CD4-positive, CD25-positive, alpha-beta regulatory T cell (primary cell): Measurements from ENCODE around the gene MYBBP1A. TPM values are rescaled to one million over a fixed set of nuclear protein-coding genes. Genes with fewer than 3 reads are reported as not detected.
A peak's percentile ranks its signal among the peaks of the same experiment; 100 is the strongest.

Source experiments
- ATAC-seq, 2 donors: fragments of 150-1000 bp; cut with Tn5 transposase; one replicate each; pipeline ENCODE4 v1.10.0; 2021; ENCODE audit warnings: low read depth in 2 of 2, moderate number of reproducible peaks in 2 of 2, moderate library complexity in 1 of 2
- DNase-seq, 3 donors: peaks; one replicate each; pipeline versions ENCODE4 v3.0.0 to v3.0.0-alpha.2; 2012 to 2022; ENCODE audit warnings: mixed read lengths in 1 of 3
- H3K27ac ChIP-seq: one replicate; pipeline ENCODE4 v1.7.0; 2013; ENCODE audit warnings: mild to moderate bottlenecking, low read length; ENCODE audit not compliant: insufficient read depth, poor library complexity, severe bottlenecking
- H3K27me3 ChIP-seq: one replicate; pipeline ENCODE4 v1.7.0; 2013; ENCODE audit warnings: low read length; ENCODE audit not compliant: control insufficient read depth, insufficient read depth
- H3K36me3 ChIP-seq: one replicate; pipeline ENCODE4 v1.7.0; 2013; ENCODE audit warnings: mild to moderate bottlenecking, low read length, moderate library complexity; ENCODE audit not compliant: control insufficient read depth, insufficient read depth
- H3K4me1 ChIP-seq: 2 replicates; pipeline ENCODE4 v1.7.0; 2013; ENCODE audit warnings: mild to moderate bottlenecking, low read length; ENCODE audit not compliant: insufficient read depth, control insufficient read depth, poor library complexity, severe bottlenecking
- H3K4me3 ChIP-seq: one replicate; pipeline ENCODE4 v1.7.0; 2013; ENCODE audit warnings: low read depth, mild to moderate bottlenecking, low read length, moderate library complexity
- H3K9me3 ChIP-seq, 2 experiments: 1 replicate in 1 of 2; 2 replicates in 1 of 2; pipeline ENCODE4 v1.7.0; 2013; ENCODE audit warnings: low read length in 2 of 2, mild to moderate bottlenecking in 1 of 2, moderate library complexity in 1 of 2; ENCODE audit not compliant: control insufficient read depth in 2 of 2
- H3K27ac Mint-ChIP-seq, 3 donors: one replicate each; pipeline ENCODE4 v1.8.0; 2020 to 2022; ENCODE audit warnings: mild to moderate bottlenecking in 3 of 3, mixed read lengths in 3 of 3, moderate library complexity in 2 of 3
- H3K27me3 Mint-ChIP-seq: one replicate; pipeline ENCODE4 v1.8.0; 2022; ENCODE audit warnings: mild to moderate bottlenecking, mixed read lengths
- H3K36me3 Mint-ChIP-seq: one replicate; pipeline ENCODE4 v1.8.0; 2020; ENCODE audit warnings: mixed read lengths
- H3K4me1 Mint-ChIP-seq, 4 donors: one replicate each; pipeline ENCODE4 v1.8.0; 2020 to 2022; ENCODE audit warnings: mixed read lengths in 4 of 4, mild to moderate bottlenecking in 1 of 4
- H3K4me3 Mint-ChIP-seq, 4 donors: one replicate each; pipeline ENCODE4 v1.8.0; 2020 to 2022; ENCODE audit warnings: mild to moderate bottlenecking in 4 of 4, mixed read lengths in 4 of 4, moderate library complexity in 3 of 4
- H3K9me3 Mint-ChIP-seq, 7 donors: one replicate each; pipeline ENCODE4 v1.8.0; 2020 to 2022; ENCODE audit warnings: mixed read lengths in 7 of 7, mild to moderate bottlenecking in 3 of 7, moderate library complexity in 2 of 7
- polyA plus RNA-seq, 4 donors: library from polyadenylated mRNA; unstranded; fragments of 300-500 nt; fragmentation: Illumina TruSeq; gene quantifications; one replicate each; pipeline ENCODE4 v1.2.3, GENCODE V29; 2021
- total RNA-seq: library from RNA; stranded (reverse); gene quantifications from one replicate; pipeline ENCODE4 v1.2.3, GENCODE V29; 2022

The MYBBP1A gene
- total and polyA plus RNA-seq, 5 donors from 2014 or later, result 7.7 to 59.3 (median 12.2) TPM

GRCh38 chr17:4501295-4501949 is 53.8 kb downstream of the MYBBP1A start:
- Histone ChIP-seq H3K36me3 (no peaks in the 10 kb centered on the region), H3K4me1 (peaks cover 28% of the 10 kb centered on the region), H3K9me3 (no peaks in the 10 kb centered on the region), H3K27me3 (peaks cover 10% of the 10 kb centered on the region), H3K27ac (no peak overlapping the region), H3K4me3 (no peak overlapping the region)
- no peak overlapping the region for H3K4me3 Mint-ChIP-seq
- H3K36me3 Mint-ChIP-seq, result no peaks in the 10 kb centered on the region
- peaks cover 0 to 35% (median 12%) of the 10 kb centered on the region in 4 donors for H3K4me1 Mint-ChIP-seq
- DNase-seq (no peak), ATAC-seq (no peak)
- no peak overlapping the region for H3K27ac Mint-ChIP-seq
- peaks cover 52% of the 10 kb centered on the region for H3K27me3 Mint-ChIP-seq
- H3K9me3 Mint-ChIP-seq, result no peaks in the 10 kb centered on the region

- Mint-ChIP-seq H3K36me3 (no peaks in the 10 kb centered on the region), H3K27me3 (peaks cover 52% of the 10 kb centered on the region), H3K4me3 (peak overlapping the region; percentile 79 to 86 (median 82)), H3K4me1 (peaks cover 0 to 35% (median 12%) of the 10 kb centered on the region in 4 donors), H3K9me3 (no peaks in the 10 kb centered on the region), H3K27ac (peak overlapping the region in 2 of 3 donors; percentile 75 to 87)
- Histone ChIP-seq H3K4me1 (peaks cover 28% of the 10 kb centered on the region), H3K36me3 (no peaks in the 10 kb centered on the region), H3K4me3 (no peak overlapping the region), H3K9me3 (no peaks in the 10 kb centered on the region), H3K27ac (no peak overlapping the region), H3K27me3 (peaks cover 10% of the 10 kb centered on the region)
- ATAC-seq (no peak), DNase-seq (no peak)
Observed at GRCh38 chr17:4500191-4500571, 55.0 kb downstream of the MYBBP1A start.

GRCh38 chr17:4499431-4500190 is 55.6 kb downstream of the MYBBP1A start:
- no peaks in the 10 kb centered on the region for H3K9me3 Mint-ChIP-seq
- DNase-seq, result peak in 2 of 3 donors; percentile 20 to 32
- H3K4me1 Mint-ChIP-seq, result peaks cover 0 to 33% (median 12%) of the 10 kb centered on the region in 4 donors
- peaks cover 48% of the 10 kb centered on the region for H3K27me3 Mint-ChIP-seq
- no peak for ATAC-seq
- Histone ChIP-seq H3K9me3 (no peaks in the 10 kb centered on the region), H3K4me1 (peaks cover 28% of the 10 kb centered on the region), H3K27me3 (peaks cover 10% of the 10 kb centered on the region), H3K36me3 (no peaks in the 10 kb centered on the region), H3K4me3 (no peak overlapping the region), H3K27ac (no peak overlapping the region)
- no peaks in the 10 kb centered on the region for H3K36me3 Mint-ChIP-seq
- H3K4me3 Mint-ChIP-seq, result peak overlapping the region; percentile 79 to 86 (median 82)
- H3K27ac Mint-ChIP-seq, result no peak overlapping the region

GRCh38 chr17:4498461-4499397 is 56.5 kb downstream of the MYBBP1A start, which contains the start of gene SPNS2:
Gene SPNS2 (plus strand): TSS chr17:4498881. CDS start chr17:4499048, 167 bp downstream.
- no peak within 1 kb of the TSS for H3K4me3 ChIP-seq
- DNase-seq, result peak; percentile 39 to 61 (median 51)
- no peaks in the 10 kb centered on the region for H3K36me3 ChIP-seq
- no peak within 1 kb of the TSS for H3K27ac ChIP-seq
- Mint-ChIP-seq H3K4me3 (peak within 1 kb of the TSS; percentile 79 to 86 (median 83)), H3K9me3 (no peaks in the 10 kb centered on the region), H3K36me3 (no peaks in the 10 kb centered on the region), H3K27ac (peak within 1 kb of the TSS in 1 of 3 donors; percentile 32), H3K27me3 (peaks cover 40% of the 10 kb centered on the region), H3K4me1 (peaks cover 0 to 28% (median 10%) of the 10 kb centered on the region in 4 donors)
- H3K4me1 ChIP-seq, result peaks cover 21% of the 10 kb centered on the region
- no peaks in the 10 kb centered on the region for H3K9me3 ChIP-seq
- peaks cover 10% of the 10 kb centered on the region for H3K27me3 ChIP-seq
- ATAC-seq, result peak; percentile 76 to 85

- ATAC-seq, result no peak
- H3K4me1 Mint-ChIP-seq, result peaks cover 4 to 38% (median 16%) of the 10 kb centered on the region in 4 donors
- peaks cover 21% of the 10 kb centered on the region for H3K4me1 ChIP-seq
- H3K36me3 ChIP-seq, result no peaks in the 10 kb centered on the region
- peaks cover 31% of the 10 kb centered on the region for H3K27me3 Mint-ChIP-seq
- no peaks in the 10 kb centered on the region for H3K9me3 Mint-ChIP-seq
- H3K27me3 ChIP-seq, result peaks cover 10% of the 10 kb centered on the region
- no peak overlapping the region for H3K4me3 ChIP-seq
- H3K4me3 Mint-ChIP-seq, result peak overlapping the region; percentile 33 to 84 (median 64)
- no peaks in the 10 kb centered on the region for H3K36me3 Mint-ChIP-seq
- no peaks in the 10 kb centered on the region for H3K9me3 ChIP-seq
- DNase-seq, result no peak
- H3K27ac ChIP-seq, result no peak overlapping the region
- H3K27ac Mint-ChIP-seq, result peak overlapping the region in 1 of 3 donors; percentile 32
Observed at GRCh38 chr17:4497101-4497824, 57.9 kb downstream of the MYBBP1A start.

GRCh38 chr17:4492721-4493561 is 62.2 kb downstream of the MYBBP1A start:
- ATAC-seq (no peak), DNase-seq (peak in 2 of 3 donors; percentile 24 to 32)
- Mint-ChIP-seq H3K27me3 (peaks cover 7% of the 10 kb centered on the region), H3K4me1 (peaks cover 3 to 18% (median 7%) of the 10 kb centered on the region in 4 donors), H3K9me3 (no peaks in the 10 kb centered on the region), H3K4me3 (peak overlapping the region in 2 of 4 donors; percentile 21 to 81), H3K36me3 (no peaks in the 10 kb centered on the region), H3K27ac (peak overlapping the region in 1 of 3 donors; percentile 82)
- Histone ChIP-seq H3K9me3 (no peaks in the 10 kb centered on the region), H3K27me3 (no peaks in the 10 kb centered on the region), H3K36me3 (no peaks in the 10 kb centered on the region), H3K27ac (no peak overlapping the region), H3K4me3 (no peak overlapping the region), H3K4me1 (no peaks in the 10 kb centered on the region)
